Globus pallidus (tissue), 1 donor: ENCODE data around the gene KIF25.

ENCODE experiments used
- DNase-seq: peaks from one replicate; pipeline ENCODE4 v3.0.0-alpha.2; 2015; ENCODE audit warnings: low spot score

The KIF25 gene

DNA sequence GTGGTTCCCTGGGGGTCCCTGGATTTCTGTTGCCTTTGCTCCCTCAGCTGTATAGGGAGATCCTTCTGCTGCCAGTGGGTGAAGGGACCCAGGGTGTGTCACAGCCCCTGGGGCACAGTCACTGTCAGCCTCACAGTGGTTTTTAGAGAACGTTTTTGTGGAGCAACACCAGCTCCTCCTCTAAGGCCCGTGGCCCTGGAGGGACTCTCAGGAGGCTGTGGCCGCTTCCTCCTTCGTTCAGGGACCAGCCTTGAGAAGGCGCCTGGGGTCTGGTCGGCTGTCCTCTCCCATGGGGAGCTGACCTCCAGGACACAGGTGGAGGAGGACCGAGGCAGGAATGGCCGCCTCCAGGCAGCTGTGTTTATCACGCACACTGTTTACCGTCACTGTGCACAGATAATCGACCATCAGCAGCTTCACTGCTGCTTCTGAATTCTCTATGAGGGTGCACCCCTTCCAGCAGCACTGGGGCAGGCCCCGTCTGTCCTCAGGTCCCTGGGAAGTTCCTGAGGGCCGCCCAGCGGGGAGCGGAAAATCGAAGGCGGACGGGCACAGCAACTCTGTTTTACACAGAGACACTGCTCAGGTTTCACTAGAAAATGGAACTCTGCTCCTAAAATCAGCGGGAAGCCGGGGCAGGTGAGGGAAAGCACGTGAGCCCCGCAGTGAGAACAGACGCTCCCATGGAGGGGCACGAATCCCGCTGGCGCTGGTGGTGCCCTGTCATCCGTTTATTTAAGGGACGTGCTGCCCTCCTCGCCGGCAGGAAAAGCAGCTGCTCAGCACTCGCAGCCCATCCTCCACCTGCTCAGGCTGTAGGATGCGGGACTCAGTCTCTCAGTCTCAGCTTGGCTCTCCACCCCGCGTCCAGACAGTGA is 92.0 kb downstream of the KIF25 start:
- DNase-seq = no peak

DNA sequence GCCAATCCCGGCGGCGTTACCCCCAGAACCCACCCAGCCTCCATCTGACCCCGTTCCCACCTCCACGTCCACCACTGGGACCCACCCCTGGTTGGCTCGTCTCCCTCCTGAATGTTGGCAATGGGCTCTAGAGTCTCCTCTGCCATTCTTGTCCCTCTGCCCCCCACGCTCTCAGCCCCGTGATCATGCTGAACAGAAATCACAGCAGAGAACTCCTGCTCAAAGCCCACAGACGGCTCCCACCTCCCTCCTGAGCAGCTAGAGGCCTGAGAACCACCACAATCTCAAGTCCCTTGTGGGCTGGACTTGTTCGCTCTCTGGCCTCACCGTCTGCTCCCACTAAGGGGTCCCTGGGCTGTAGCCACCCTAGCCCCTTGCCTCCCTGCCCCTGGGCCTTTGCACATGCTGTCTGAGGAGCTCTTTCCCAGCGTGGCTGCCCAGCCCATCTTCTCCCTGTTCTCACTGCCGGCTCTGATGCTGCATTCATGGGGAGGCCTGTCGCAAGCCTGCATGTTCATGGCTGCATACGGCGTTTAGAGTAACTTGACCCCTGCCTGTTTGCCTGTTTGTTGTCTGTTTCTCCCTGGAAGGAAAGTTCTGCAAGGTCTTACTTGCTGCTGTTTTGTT is 92.7 kb downstream of the KIF25 start:
- no peak for DNase-seq

DNA sequence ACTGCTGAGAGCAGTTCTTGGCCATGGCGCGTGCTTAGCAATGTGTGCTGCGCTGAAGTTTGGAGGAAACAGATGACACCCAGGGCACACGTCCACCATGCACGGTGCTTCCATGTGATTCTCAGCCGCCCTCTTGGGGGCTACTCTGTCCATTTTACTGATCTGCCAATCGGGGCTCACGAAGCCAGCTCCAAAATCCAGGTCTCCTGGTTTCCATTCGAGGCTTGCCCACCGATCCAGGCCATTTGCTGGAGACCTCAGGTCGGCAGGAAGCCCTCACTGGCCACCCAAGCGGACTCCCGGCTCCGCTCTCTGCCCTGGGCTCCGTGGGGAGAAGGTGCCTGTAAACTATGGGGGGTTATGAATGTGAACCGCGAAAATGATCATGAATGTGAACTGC is 93.2 kb downstream of the KIF25 start:
- DNase-seq = no peak

DNA sequence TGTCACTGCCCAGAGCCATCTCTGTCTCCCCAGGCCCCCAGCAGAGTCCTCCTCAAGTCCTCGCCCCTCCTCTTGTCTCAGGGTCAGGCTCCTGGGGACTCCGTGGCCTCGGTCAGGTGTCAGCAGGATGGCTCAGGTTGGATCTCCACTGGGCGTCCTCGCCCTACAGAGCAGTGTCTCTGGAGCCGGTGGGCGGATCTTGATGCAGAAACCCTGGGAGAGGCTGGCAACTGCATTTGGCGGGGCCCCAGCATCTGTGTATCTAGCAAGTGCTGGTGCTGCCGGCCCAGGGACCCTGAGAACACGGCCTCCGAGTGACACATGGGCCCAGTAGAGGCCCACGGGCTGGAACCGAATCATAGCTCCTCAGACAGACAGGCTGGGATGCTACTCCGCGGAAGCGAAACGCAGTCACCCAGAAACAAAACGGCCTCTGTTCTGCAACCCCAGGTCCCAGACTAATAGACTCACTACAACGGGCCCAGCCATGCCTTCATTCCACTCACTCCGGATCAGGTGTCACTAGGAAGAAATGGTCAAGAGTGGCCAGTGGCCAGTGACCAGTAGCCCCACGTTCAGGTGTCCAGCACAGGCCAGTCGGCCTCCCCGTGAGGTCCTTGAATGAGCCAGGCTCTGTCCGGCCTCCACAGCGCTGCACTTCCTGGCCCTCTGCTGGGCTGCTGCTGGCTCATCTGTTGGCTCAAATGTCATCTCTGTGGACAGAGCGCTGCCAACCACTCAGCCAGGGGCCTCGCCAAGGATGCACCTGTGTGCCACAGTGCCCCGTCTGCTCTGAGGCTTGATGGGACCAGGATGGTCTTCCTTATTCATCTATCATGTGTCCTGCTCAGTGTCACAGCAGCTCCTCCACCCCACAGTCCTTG is 94.2 kb downstream of the KIF25 start:
- DNase-seq = no peak

DNA sequence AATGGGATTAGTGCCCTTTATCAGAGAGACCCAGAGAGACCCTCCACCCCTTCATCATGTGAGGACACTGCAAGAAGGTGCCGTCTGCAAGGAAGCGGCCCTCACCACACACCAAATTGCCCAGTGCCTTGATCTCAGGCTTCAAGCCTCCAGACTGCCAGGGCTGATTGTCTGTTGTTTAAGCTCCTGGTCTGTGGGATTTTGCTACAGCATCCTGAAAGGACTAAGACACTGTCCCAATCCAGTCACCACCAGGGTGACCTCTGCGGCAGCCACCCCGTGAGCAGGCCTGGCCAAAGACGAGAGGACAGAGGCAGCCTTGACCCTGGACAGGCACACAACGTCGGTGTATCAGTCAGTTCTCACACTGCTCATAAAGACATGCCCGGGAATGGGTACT is 95.1 kb downstream of the KIF25 start:
- no peak for DNase-seq

DNA sequence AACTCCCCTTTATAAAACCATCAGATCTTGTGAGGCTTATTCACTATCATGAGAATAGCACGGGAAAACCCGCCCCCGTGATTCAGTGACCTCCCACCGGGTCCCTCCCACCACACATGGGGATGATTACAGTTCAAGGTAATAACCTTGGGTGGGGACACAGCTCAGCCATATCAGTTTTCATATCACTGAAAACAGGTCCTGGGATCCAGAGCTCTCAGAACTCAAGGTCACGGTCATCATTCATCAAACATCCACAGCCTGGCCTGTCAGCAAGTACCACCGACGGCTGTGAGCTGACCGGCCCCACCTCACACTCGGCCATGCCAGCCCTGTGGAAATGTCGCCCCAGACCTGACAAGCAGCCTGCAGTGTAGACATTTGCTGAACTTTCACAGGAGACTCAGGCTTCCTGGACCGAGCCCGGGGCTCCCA is 95.6 kb downstream of the KIF25 start:
- no peak for DNase-seq

DNA sequence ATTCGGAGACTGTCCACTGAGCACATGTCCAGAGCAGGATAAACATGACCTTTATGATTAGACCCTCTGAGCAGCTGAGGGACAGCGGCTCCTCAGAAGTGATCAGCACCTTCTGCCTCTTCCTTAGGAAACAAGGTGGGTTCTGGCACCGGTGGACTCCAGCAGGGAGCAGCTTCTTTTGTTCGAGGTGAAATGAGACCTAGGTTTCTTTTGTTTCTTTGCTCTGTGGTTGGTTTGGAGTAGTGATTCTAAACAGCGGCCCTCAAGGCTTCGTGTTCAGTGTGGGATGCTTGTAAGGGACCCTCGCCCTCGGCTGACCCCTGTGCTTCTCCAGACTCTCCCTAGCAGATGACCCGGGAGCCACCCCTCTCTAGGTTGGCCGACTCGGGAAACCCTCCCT is 96.2 kb downstream of the KIF25 start:
- no peak for DNase-seq
